EH (cell line): ENCODE data around the gene GUCY2D.

Source experiments
- DNase-seq: peaks from one replicate; pipeline ENCODE4 v3.0.0-alpha.2; 2015; ENCODE audit warnings: low read depth

The GUCY2D gene

GRCh38 chr17:7992516-7992915 lies 9.9 kb upstream of the GUCY2D start:
- peak; percentile 68 for DNase-seq

DNA sequence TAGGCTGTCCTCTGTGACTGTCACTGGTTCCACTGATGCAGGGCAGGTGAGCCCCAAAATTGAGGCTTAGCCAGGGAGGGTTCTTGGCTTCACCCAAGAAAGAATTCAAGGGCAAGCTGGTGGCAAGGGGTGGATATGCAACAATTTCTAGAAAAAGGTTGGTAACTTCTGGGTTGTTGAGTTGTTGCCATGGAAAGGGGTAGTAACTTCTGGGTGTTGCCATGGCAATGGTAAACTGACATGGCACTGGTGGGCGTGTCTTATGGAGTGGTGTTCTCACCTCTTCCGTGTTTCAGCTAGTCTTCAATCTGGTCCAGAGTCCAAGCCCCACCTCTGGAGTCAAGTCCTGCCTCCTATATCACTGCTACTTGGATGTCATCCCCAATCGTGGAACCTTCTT lies 9.5 kb upstream of the GUCY2D start:
- no peak for DNase-seq

GRCh38 chr17:7993972-7994589 lies 8.3 kb upstream of the GUCY2D start:
- no peak for DNase-seq

DNA sequence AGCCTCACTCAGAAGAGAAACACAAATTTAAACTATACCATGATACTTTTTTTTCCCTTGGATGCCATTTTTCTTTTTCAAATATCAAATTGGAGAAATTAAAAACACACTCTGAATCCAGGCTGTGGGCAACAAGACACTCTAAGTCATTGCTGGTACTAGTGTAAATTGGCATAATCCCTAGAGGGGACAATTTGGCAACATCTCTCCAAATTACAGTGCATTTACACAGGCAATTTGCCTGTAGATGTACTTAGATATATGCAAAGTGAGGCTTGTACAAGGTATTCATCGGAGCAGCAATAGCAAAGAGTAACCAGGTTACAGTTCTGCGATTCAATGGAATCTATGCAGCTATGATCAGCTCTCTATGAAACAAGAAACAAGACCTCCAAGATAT lies 6.7 kb upstream of the GUCY2D start:
- DNase-seq: no peak

GRCh38 chr17:7997186-7997585 lies 5.2 kb upstream of the GUCY2D start:
- DNase-seq: peak; percentile 35

DNA sequence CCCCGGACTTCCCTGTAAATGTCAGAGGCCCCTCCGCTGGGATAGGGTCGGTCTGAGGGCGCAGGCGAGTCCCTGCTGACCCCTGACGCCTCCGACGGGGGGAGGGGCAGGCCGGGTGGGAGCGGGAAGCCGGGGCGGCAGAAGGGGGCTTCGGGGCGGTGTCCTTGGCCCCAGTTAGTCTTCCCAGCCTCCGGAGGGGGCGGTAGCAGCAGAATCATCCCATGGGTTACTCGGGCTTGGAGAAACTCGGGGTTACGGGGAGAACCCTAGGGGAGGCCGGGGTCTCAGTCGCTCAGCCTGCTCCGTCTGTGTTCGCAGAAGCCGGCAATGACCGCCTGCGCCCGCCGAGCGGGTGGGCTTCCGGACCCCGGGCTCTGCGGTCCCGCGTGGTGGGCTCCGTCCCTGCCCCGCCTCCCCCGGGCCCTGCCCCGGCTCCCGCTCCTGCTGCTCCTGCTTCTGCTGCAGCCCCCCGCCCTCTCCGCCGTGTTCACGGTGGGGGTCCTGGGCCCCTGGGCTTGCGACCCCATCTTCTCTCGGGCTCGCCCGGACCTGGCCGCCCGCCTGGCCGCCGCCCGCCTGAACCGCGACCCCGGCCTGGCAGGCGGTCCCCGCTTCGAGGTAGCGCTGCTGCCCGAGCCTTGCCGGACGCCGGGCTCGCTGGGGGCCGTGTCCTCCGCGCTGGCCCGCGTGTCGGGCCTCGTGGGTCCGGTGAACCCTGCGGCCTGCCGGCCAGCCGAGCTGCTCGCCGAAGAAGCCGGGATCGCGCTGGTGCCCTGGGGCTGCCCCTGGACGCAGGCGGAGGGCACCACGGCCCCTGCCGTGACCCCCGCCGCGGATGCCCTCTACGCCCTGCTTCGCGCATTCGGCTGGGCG lies 542 bp downstream of the GUCY2D start:
- DNase-seq: no peak

GRCh38 chr17:8003594-8004181 lies 1.3 kb downstream of the GUCY2D start:
- DNase-seq: no peak

DNA sequence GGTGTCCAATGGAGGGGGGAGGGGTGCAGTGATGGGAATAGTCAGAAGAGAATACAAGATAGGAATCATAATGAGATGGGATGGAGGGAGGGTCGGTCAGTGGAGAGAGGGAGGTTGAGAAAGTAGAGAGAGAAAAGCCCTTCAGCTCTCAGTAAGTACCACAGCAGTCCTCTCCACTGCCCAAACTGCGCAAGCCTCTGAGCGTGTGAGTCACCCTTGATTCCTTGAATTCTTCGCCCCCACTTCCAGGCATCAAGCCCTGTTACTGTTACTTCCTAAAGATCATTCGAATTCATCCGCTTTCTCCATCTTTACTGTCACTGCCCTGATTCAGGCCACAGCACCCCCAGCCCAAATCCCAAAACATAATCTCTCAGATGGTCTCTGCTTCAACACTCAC lies 2.5 kb downstream of the GUCY2D start:
- peak; percentile 88 for DNase-seq

- DNase-seq: peak; percentile 70
Observed at GRCh38 chr17:8005357-8005756, 2.9 kb downstream of the GUCY2D start.

- no peak for DNase-seq
Observed at GRCh38 chr17:8005967-8006730, 3.7 kb downstream of the GUCY2D start.

DNA sequence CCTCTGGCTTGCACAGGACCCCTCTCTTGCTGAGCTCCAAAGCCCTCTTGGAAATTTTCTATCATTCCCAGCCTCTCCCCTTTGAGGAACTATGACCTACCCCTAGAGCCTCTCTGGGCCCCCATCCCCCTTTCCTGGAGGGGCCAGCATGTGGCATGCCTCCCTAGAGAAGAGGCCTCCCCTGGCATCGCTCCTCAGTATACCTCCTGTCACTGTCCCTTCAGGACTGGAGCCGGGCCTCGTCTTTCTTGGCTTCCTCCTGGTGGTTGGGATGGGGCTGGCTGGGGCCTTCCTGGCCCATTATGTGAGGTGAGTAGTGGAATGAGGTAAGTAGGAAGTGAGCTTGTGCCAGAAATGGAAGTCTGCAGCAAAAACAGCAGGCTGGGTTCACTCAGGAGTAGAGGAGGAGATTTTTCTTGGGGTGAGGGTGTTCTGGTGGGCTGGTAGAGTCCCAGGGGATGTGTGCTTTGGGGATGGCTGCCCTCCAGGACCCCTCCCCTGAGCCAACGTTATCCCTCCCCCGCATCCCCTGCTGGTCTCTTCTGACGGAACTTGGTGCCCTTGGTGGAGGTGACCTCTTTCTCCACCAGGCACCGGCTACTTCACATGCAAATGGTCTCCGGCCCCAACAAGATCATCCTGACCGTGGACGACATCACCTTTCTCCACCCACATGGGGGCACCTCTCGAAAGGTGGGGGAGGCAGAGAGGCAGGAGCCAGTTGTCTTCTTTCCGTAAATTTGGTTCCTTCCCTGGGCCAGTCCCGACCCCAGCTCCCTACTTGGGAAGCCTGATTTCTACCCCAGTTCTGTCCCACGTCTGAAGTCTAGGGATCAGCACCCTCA lies 4.6 kb downstream of the GUCY2D start:
- DNase-seq: no peak

DNA sequence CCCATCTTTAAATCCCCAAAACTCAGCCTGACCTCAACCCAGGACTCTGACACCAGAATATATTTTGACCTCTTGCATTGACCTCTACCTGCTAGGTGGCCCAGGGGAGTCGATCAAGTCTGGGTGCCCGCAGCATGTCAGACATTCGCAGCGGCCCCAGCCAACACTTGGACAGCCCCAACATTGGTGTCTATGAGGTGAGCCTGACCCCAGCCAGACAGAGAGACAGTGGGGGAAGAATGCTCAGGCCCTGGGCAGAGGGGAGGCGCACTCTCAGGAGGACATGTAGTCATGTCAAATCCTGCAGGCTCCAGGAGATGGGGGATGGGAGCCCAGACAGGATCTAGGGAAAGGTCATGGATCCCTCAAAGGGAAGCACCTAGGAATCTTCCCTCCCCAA lies 5.4 kb downstream of the GUCY2D start:
- DNase-seq: no peak

DNA sequence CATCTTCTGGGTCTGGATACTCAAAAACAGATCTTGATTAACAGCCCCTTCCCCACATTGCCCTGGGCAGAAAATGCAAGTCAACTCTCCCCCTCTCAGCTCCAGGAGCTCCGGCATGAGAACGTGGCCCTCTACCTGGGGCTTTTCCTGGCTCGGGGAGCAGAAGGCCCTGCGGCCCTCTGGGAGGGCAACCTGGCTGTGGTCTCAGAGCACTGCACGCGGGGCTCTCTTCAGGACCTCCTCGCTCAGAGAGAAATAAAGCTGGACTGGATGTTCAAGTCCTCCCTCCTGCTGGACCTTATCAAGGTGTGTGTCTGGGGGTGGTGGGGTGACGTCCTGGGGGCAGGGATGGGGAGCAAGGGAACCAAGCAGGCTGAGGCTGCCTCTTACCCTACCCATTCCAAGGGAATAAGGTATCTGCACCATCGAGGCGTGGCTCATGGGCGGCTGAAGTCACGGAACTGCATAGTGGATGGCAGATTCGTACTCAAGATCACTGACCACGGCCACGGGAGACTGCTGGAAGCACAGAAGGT lies 9.7 kb downstream of the GUCY2D start:
- DNase-seq: no peak

- no peak for DNase-seq
Observed at GRCh38 chr17:8012996-8013640, 10.7 kb downstream of the GUCY2D start.

DNA sequence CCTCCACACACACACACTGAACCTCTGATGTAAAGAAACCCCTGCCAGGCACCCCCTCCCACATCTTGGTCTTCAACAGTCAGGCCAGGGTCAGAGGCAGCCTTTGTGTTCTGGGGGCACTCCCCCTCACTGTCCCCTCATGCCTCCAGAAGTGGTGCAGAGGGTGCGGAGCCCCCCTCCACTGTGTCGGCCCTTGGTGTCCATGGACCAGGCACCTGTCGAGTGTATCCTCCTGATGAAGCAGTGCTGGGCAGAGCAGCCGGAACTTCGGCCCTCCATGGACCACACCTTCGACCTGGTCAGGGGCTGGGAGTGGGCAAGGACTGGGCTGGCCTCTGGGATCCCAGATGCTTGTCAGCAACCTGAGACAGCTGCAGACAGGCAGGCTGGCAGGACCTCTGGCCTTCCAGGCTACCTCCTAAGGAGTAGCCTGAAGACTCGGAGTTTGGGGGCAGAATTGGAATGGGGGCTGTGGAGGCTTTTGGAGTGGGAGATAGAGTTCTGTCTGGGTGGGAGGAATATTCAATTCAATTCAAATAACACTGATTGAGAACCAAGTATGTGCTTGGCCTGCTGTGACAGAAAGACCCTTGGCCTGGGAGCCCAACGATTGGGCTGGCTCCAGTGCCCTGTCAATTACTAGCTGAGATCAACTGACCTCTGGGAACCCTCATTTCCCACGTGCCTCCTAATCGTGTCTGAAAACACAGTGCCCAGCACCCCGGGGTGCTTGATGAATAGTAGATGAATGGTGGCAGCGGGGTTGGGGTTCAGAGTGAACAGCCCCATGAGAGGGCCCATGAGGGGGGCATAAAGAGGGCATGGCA lies 11.5 kb downstream of the GUCY2D start:
- no peak for DNase-seq

- DNase-seq: no peak
Observed at GRCh38 chr17:8014558-8014850, 12.1 kb downstream of the GUCY2D start.

DNA sequence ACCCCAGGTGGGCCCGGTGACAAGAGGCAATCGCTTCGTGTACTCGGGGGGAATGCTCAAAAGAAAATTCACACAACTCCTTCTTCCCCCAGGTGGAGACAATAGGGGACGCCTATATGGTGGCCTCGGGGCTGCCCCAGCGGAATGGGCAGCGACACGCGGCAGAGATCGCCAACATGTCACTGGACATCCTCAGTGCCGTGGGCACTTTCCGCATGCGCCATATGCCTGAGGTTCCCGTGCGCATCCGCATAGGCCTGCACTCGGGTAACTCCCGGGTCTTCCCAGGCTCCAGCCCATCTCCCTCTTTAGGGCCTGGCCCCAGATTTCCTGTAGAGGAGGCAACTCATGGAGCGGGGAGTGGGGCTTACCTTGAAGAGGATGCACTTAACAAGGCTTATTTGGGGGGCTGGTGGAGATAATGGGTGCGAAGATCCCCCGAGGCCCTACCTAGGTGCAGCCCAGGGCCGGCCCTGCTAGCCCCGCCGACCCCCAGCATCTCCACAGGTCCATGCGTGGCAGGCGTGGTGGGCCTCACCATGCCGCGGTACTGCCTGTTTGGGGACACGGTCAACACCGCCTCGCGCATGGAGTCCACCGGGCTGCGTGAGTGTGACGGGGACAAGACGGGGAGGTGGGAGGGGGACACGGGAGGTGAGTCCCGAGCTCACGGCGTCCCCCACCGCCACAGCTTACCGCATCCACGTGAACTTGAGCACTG lies 13.0 kb downstream of the GUCY2D start:
- no peak for DNase-seq

DNA sequence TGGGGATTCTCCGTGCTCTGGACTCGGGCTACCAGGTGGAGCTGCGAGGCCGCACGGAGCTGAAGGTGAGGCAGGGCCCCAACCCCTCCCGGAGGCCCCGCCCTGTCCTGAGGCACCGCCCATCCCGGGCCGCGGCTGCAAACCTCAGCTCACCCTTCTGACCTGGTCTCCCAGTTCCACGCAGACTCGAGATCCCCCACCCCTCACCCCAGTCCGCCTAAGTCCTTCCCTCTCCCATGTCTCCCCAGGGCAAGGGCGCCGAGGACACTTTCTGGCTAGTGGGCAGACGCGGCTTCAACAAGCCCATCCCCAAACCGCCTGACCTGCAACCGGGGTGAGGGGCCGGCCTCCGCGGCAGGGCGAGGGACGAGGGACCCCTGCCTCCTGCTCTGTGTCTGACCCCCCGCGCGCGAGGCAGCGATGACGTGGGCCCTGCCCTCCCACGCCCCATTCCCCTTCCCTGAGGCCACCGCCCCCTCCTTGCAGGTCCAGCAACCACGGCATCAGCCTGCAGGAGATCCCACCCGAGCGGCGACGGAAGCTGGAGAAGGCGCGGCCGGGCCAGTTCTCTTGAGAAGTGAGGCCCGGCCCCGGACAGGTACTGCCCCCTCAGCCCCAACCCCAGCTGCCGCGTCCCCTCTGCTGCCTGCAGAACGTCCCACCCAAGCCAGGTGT lies 13.7 kb downstream of the GUCY2D start:
- peak; percentile 11 for DNase-seq
